Mammary epithelial cell (primary cell): Measurements from ENCODE around the gene TRAF3IP1.

Experiments
- CTCF ChIP-seq, 2 donors: IDR thresholded peaks in 1 of 2; conservative IDR thresholded peaks in 1 of 2; 2 replicates each; pipeline ENCODE4 v1.5.1; 2011 to 2012; ENCODE audit warnings: inconsistent platforms in 2 of 2, low read length in 2 of 2, mild to moderate bottlenecking in 2 of 2, control low read depth in 1 of 2, low read depth in 1 of 2; ENCODE audit not compliant: insufficient read depth in 1 of 2; ENCODE audit errors: extremely low read depth in 1 of 2
- EZH2 ChIP-seq: IDR thresholded peaks from 2 replicates; pipeline ENCODE4 v1.6.1; 2012; ENCODE audit warnings: low read length, inconsistent platforms, borderline replicate concordance

- TF ChIP-seq CTCF (conservative IDR thresholded peaks at IDR 0.05 in 1 of 2, IDR thresholded peaks at IDR 0.05 in 1 of 2; ENCODE audit: extremely low read depth in 1 of 2, insufficient read depth in 1 of 2, low read depth in 1 of 2, low read length in 2 of 2) (no peak), EZH2 (no peak)
Measured at GRCh38 chr2:238274152-238274865, 46.0 kb upstream of the TRAF3IP1 start.
